SK-N-SH treated with all-trans-retinoic acid at 6 μM for 48 hours (cell line): ENCODE measurements around the gene LSMEM2.

ENCODE experiments used
- ATAC-seq: fragments of 200-7000 bp; cut with Tn5 transposase; 3 replicates; pipeline ENCODE4 v1.9.1; 2020; ENCODE audit warnings: mild to moderate bottlenecking, moderate library complexity
- ARNTL ChIP-seq: fragments of 450-650 bp; formaldehyde crosslinking; IDR thresholded peaks from 2 replicates; pipeline ENCODE4 v1.5.0; 2020; ENCODE audit warnings: low read depth, mild to moderate bottlenecking, moderate library complexity, borderline replicate concordance
- BACH2 ChIP-seq: fragments of 250-450 bp; sonication (Bioruptor Pico); IDR thresholded peaks from 2 replicates; pipeline ENCODE4 v1.9.0; 2021; ENCODE audit warnings: mild to moderate bottlenecking, borderline replicate concordance
- CREB5 ChIP-seq: fragments of 250-450 bp; sonication (Bioruptor Pico); IDR thresholded peaks from 2 replicates; pipeline ENCODE4 v1.5.1; 2020; ENCODE audit warnings: low read depth, mild to moderate bottlenecking, moderate library complexity
- CSDC2 ChIP-seq: fragments of 250-450 bp; sonication (Bioruptor Pico); IDR thresholded peaks from 2 replicates; pipeline ENCODE4 v1.5.0; 2020; ENCODE audit warnings: mild to moderate bottlenecking, moderate library complexity
- CSRNP3 ChIP-seq: fragments of 250-450 bp; sonication (Bioruptor Pico); IDR thresholded peaks from 2 replicates; pipeline ENCODE4 v1.5.1; 2021; ENCODE audit warnings: mild to moderate bottlenecking, moderate library complexity
- ESRRG ChIP-seq: fragments of 250-450 bp; sonication (Bioruptor Pico); IDR thresholded peaks from 2 replicates; pipeline ENCODE4 v1.6.1; 2021; ENCODE audit warnings: mild to moderate bottlenecking
- GLIS3 ChIP-seq: fragments of 250-450 bp; sonication (Bioruptor Pico); IDR thresholded peaks from 2 replicates; pipeline ENCODE4 v1.5.0; 2020; ENCODE audit warnings: mild to moderate bottlenecking, moderate library complexity
- OSR1 ChIP-seq: fragments of 250-450 bp; sonication (Bioruptor Pico); IDR thresholded peaks from 2 replicates; pipeline ENCODE4 v1.8.0; 2022; ENCODE audit warnings: moderate library complexity, mild to moderate bottlenecking, inconsistent platforms
- PATZ1 ChIP-seq: fragments of 250-450 bp; sonication (Bioruptor Pico); IDR thresholded peaks from 2 replicates; pipeline ENCODE4 v1.8.0; 2020; ENCODE audit warnings: mild to moderate bottlenecking, moderate library complexity, borderline replicate concordance
- POU6F1 ChIP-seq: fragments of 250-450 bp; sonication (Bioruptor Pico); IDR thresholded peaks from 2 replicates; pipeline ENCODE4 v1.8.0; 2021; ENCODE audit warnings: low read depth, mild to moderate bottlenecking, moderate library complexity, borderline replicate concordance
- PPARA ChIP-seq: fragments of 250-450 bp; sonication (Bioruptor Pico); IDR thresholded peaks from 2 replicates; pipeline ENCODE4 v1.5.0; 2020; ENCODE audit warnings: mild to moderate bottlenecking, borderline replicate concordance
- RARB ChIP-seq: fragments of 250-450 bp; sonication (Bioruptor Pico); IDR thresholded peaks from 2 replicates; pipeline ENCODE4 v1.8.0; 2021; ENCODE audit warnings: mild to moderate bottlenecking, moderate library complexity
- SNAI2 ChIP-seq: fragments of 250-450 bp; sonication (Bioruptor Pico); IDR thresholded peaks from 2 replicates; pipeline ENCODE4 v1.5.0; 2020; ENCODE audit warnings: mild to moderate bottlenecking, moderate library complexity
- TCF4 ChIP-seq: fragments of 250-450 bp; sonication (Bioruptor Pico); IDR thresholded peaks from 2 replicates; pipeline ENCODE4 v1.8.0; 2021; ENCODE audit warnings: mild to moderate bottlenecking, moderate library complexity, borderline replicate concordance
- TOX ChIP-seq: fragments of 250-450 bp; sonication (Bioruptor Pico); IDR thresholded peaks from 2 replicates; pipeline ENCODE4 v1.8.0; 2021; ENCODE audit warnings: mild to moderate bottlenecking, moderate library complexity, borderline replicate concordance
- TSHZ2 ChIP-seq: fragments of 250-450 bp; sonication (Bioruptor Pico); IDR thresholded peaks from 2 replicates; pipeline ENCODE4 v1.5.0; 2020; ENCODE audit warnings: mild to moderate bottlenecking, moderate library complexity
- ZC3H10 ChIP-seq: fragments of 250-450 bp; sonication (Bioruptor Pico); IDR thresholded peaks from 2 replicates; pipeline ENCODE4 v1.5.1; 2021; ENCODE audit warnings: mild to moderate bottlenecking, moderate library complexity
- ZFP3 ChIP-seq: fragments of 250-450 bp; sonication (Bioruptor Pico); IDR thresholded peaks from 2 replicates; pipeline ENCODE4 v1.5.0; 2020; ENCODE audit warnings: mild to moderate bottlenecking, moderate library complexity
- ZFP30 ChIP-seq: fragments of 450-650 bp; formaldehyde crosslinking; IDR thresholded peaks from 2 replicates; pipeline ENCODE4 v1.5.0; 2022; ENCODE audit warnings: mild to moderate bottlenecking, moderate library complexity
- ZNF565 ChIP-seq: fragments of 450-650 bp; formaldehyde crosslinking; conservative IDR thresholded peaks from 2 replicates; pipeline ENCODE4 v1.5.0; 2020; ENCODE audit warnings: low read depth, mild to moderate bottlenecking, moderate library complexity
- ZNF70 ChIP-seq: fragments of 450-650 bp; formaldehyde crosslinking; IDR thresholded peaks from 2 replicates; pipeline ENCODE4 v1.5.0; 2020; ENCODE audit warnings: mild to moderate bottlenecking, moderate library complexity
- ZNF8 ChIP-seq: fragments of 450-650 bp; formaldehyde crosslinking; IDR thresholded peaks from 2 replicates; pipeline ENCODE4 v1.5.0; 2020; ENCODE audit warnings: mild to moderate bottlenecking, moderate library complexity

LSMEM2 gene

GRCh38 chr3:50230794-50231125, 48.1 kb upstream of the LSMEM2 start:
- TF ChIP-seq ZNF70 (no peak), ZNF8 (CRISPR knock-in tag) (no peak), TSHZ2 (no peak), CREB5 (CRISPR knock-in tag) (no peak), ZFP30 (CRISPR knock-in tag) (no peak), ESRRG (CRISPR knock-in tag) (no peak), SNAI2 (CRISPR knock-in tag) (no peak), PATZ1 (CRISPR knock-in tag) (no peak), BACH2 (CRISPR knock-in tag) (no peak), ZFP3 (CRISPR knock-in tag) (no peak), ARNTL (CRISPR knock-in tag) (no peak), GLIS3 (CRISPR knock-in tag) (no peak), PPARA (CRISPR knock-in tag) (no peak)
- no peak for ATAC-seq

GRCh38 chr3:50231581-50231980, 47.3 kb upstream of the LSMEM2 start:
- ATAC-seq = no peak
- TF ChIP-seq POU6F1 (CRISPR knock-in tag) = no peak
- no peak for TF ChIP-seq ZFP3 (CRISPR knock-in tag)
- TF ChIP-seq TCF4 = no peak
- TF ChIP-seq PATZ1 (CRISPR knock-in tag) = no peak
- TF ChIP-seq ZNF70 = no peak
- TF ChIP-seq PPARA (CRISPR knock-in tag) = no peak
- TF ChIP-seq TOX = no peak
- no peak for TF ChIP-seq ZNF8 (CRISPR knock-in tag)
- TF ChIP-seq ZC3H10 = no peak
- TF ChIP-seq ZNF565 (CRISPR knock-in tag) = no peak
- TF ChIP-seq CSDC2 = no peak
- no peak for TF ChIP-seq OSR1 (CRISPR knock-in tag)
- TF ChIP-seq ARNTL (CRISPR knock-in tag) = no peak
- no peak for TF ChIP-seq ESRRG (CRISPR knock-in tag)
- TF ChIP-seq CSRNP3 (CRISPR knock-in tag) = no peak
- TF ChIP-seq TSHZ2 = no peak
- no peak for TF ChIP-seq RARB
- no peak for TF ChIP-seq CREB5 (CRISPR knock-in tag)
